Muscle of back (tissue), 11 donors: ENCODE measurements around the gene SFXN3. TPM values are rescaled to one million over a fixed set of nuclear protein-coding genes. Genes with fewer than 3 reads are reported as not detected.
"Not testable (repeated sequence)": the region's sequence is repeated elsewhere in the genome, so short reads cannot be mapped to it uniquely, and the experiment has no call there.

Experiments
- DNase-seq, 3 donors: peaks; one replicate each; pipeline versions ENCODE4 v3.0.0 to v3.0.0-alpha.2; 2013
- polyA plus RNA-seq, 10 donors: library from polyadenylated mRNA; unstranded; fragments of 120-200 nt; gene quantifications; one replicate each; pipeline ENCODE4 v1.2.1, GENCODE V29; 2013; ENCODE audit not compliant: insufficient read length in 10 of 10

Gene SFXN3
- polyA plus RNA-seq, 10 donors, result 16.6 to 33.6 (median 24.6) TPM

DNA sequence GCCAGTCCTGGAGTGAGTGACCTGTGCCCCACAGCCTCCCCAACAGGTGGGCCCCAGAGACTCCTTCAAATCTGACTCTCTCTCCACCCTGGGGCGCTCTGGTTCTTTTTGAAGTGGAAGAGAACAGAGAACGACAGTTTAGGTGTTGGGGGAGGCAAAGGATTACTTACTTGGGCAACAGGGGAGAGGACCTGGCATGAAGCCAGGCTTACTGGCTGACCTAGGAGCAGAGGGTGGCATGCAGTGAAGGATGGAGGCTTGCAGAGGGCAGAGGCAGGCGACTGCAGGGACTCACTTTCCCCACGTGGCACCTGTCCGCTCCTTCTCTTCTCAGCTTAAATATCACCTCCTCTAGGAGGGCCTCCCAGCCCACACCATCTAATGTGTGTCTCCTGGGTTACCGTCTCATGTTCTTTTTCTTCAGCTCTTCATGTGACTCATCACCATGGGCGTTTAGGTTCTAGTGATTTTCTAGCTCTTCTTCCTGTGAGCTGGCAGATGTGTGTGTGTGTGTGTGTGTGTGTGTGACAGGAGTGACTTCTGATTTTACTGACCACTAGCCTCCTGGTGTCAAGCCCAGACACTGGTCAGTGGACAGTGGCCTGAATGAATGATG is 16.0 kb upstream of the SFXN3 start:
- DNase-seq, result no peak

- no peak for DNase-seq
Observed at GRCh38 chr10:101015582-101015973, 15.5 kb upstream of the SFXN3 start.

- no peak for DNase-seq
Observed at GRCh38 chr10:101016814-101017213, 14.2 kb upstream of the SFXN3 start.

GRCh38 chr10:101018118-101018599 is 12.9 kb upstream of the SFXN3 start:
- DNase-seq, result peak in 1 of 3 donors; percentile 49

DNA sequence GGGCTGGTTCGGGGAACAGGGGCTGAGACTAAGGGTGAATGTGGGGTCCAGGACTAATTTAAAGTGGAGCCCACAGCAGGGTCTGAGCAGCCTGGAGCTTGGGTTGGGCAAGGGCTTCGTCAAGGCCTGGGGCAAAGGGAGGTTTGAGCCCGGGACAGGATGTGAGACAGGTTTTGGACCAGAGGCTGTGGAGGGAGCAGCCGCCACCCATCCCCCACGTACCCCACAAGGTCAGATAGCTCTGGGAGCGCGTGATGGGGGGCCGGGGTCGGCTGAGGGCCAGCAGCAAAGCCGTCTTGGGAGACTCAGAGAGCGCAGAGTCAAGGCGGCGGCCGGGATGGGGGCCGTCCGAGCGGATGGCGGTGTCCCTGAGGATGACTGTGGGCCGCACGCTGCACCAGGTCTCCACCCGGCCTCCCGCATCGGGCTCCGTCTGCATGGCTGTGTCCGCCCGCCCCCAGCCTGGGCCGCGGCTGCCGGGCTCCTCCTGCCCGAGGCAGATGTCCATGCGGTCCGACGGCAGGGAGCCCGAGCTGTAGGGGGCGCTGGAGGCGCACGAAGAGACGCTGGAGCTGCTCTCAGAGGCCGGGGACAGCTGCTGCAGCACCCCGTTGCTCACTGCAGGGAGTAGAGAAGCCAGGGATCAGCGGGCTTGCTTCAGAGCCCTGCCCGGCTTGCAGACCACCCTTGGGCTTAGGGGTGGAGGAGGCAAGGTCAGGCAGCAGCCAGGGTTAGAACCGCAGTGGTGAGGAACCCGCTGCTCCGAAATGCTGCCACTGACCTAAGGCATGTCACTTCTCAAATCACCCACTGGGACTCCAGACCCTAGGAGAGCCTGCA is 12.2 kb upstream of the SFXN3 start:
- DNase-seq, result peak in 2 of 3 donors; percentile 70 to 87

DNA sequence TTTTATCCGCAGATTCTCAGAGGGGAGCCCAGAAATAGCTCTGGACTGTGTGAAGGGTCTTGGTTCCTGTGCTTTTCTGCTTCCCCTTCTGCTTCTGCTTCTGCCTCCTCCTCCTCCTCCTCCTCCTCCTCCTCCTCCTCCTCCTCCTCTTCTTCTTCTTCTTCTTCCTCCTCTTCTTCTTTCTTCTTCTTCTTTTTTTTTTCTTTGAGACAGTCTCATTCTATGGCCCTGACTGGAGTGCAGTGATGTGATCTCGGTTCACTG is 11.7 kb upstream of the SFXN3 start:
- no peak for DNase-seq

DNA sequence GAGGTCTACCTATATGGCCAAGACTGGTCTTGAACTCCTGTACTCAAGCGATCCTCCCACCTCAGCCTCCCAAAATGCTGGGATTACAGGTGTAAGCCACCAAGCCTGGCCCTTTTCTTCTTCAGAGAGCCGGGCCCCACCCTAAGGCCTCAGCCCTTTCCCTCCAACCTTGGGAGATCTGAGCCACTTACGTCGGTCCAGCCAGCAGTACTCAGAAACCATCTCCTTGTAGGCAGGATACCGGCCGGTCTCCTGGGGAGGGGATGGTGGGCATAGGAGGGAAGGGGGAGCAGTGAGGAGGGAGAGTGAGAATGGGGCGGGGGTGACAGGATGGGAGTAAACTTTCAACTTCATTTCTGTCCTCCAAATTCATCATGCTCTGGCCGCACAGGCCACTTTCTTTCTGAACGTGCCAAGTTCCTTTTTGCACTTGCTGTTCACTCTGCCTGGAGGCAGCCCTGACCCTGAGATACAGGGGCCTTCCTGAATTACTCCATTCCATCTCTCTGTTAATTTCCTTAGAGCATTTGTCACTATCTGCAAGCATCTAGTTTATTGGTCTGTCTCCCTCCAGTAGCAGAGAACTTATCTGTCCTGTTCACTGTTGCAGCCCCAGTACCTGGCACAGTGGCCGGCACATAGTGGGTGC is 10.5 kb upstream of the SFXN3 start:
- DNase-seq, result no peak

GRCh38 chr10:101021239-101021638 is 9.8 kb upstream of the SFXN3 start:
- DNase-seq, result no peak

DNA sequence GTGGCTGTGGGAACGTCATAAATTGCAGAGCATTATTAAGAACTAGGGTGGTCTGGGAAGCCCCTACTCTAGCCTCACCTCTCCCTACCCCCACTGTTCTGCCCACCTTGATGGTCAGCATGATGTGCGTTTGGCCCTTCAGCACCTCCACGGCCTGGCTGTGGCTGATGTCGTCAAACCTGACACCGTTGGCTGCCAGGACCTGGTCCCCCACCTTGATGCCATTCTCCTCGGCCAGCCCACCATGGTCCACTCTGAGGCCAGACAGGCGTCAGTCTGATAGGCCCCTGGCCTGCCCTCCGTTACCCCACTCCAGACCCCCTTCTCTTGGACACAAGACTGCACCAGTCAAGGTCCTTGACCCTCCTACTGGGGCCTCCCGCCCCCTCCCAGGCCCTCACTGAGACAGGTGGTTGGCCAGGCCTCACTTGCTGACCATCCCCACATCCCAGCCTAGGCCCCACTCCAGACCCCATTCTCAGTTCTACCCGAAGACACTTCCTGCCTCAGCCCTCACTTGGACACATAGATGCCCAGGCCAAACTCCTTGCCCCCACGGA is 9.3 kb upstream of the SFXN3 start:
- DNase-seq, result no peak

DNA sequence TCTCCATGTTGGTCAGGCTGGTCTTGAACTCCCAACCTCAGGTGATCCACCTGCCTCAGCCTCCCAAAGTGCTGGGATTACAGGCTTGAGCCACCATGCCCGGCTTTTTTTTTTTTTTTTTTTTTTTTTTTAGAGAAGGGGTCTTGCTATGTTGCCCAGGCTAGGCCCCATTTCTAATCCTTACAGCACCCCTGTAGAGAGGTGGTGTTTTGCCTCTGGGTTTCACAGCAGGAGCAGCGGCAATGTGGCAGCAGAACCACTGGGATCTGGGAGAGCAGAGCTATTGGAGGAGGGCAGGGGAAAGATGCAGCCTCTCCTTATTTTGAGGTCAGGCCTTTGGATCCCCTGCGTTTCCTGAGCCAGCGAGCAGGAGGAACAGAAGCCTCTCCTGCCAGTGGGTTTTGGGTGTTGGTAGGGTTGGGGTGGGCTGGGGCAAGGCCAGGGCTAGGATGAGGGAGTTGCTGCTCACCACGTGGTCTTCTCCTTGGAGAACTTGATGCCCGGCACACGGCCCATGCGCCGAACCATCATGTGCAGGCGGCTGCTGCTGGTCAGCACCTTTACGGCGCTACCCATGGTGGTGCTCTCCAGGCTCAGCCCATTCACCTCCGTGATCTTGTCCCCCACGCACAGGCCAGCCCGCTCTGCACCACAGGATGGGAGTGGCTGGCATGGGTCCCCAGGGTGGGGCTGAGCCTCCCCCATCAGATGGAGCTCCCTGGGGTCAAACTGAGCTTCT is 7.9 kb upstream of the SFXN3 start:
- no peak for DNase-seq

- no peak for DNase-seq
Observed at GRCh38 chr10:101027106-101027720, 3.8 kb upstream of the SFXN3 start.

- no peak for DNase-seq
Observed at GRCh38 chr10:101028446-101029337, 2.3 kb upstream of the SFXN3 start.

DNA sequence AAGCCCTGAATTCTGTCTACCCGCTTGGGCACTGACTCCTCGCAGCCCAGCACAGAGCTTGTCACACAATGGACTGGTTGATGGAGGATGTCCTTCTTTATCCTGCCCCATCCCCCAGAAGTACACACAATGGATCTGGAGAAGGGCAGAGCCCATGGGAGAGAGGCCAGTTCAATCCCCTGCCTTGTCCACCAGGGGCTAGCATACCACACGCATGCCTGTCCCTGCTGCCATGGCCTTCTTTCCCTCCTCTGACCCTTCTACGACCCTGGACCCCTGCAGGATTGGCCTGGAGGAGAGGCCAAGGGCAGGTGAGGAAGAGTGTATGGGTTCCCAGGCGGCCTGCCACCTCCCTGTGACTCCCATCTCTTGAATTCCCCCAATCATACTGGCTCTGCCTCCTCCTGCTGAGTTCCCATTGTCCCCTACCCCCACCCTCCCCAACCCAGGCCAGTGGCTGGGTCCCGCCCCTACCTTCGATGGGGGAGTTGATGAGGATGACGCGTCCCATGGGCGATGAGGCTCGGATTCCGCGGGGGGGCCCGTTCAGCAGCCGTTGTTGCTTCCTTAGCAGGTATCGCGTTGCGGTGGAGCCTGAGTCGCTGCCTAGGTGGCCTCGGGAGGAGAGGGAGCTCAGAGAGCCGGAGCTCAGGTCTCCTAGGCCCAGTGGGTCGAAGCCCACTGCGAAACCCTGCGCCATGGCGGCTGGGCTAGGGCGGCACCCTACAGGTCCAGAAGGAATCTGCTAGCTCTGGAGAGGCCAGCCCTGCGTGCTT is 1.3 kb upstream of the SFXN3 start:
- no peak for DNase-seq

DNA sequence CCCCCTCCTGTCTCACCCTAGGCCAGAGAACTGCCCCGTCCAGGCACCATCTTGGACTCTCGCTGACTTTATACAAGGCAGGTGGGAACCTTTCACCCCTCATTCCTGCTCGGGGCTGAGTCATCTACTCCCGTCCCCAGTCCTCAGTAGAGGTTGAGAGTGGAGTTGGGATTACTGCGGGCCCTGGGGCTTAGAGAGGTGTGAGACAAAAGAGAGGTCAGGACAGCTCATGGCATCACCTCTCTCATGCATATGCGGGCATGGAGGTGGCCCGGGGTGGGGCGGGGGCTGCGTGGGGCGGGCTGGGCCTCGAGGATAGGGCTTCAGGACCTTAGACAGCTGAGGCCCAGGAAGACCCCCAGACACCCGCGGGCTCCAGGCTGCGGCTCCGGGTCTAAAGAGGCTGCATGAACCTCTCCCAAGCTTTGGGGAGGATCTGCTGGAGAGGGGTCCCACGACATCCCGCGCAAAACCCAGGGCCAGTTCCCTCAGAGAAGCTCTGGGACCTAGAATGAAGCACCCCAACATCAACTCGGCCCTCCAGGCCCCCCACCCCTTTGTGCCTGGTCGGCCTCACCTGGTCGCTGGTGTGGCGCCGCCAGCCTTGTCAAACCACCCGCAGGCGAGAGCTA is 422 bp upstream of the SFXN3 start:
- DNase-seq, result no peak

- DNase-seq, result peak; percentile 71 to 94 (median 88)
Observed at GRCh38 chr10:101031796-101032636, 982 bp downstream of the SFXN3 start.

- DNase-seq, result peak; percentile 71 to 89 (median 81)
Observed at GRCh38 chr10:101032637-101033224, 1.7 kb downstream of the SFXN3 start.

GRCh38 chr10:101033276-101033675 is 2.2 kb downstream of the SFXN3 start:
- DNase-seq, result no peak

- not testable (repeated sequence) for DNase-seq
Observed at GRCh38 chr10:101034404-101034803, 3.4 kb downstream of the SFXN3 start.
